ENCODE results near the gene TEF. TPM values are rescaled to one million over a fixed set of nuclear protein-coding genes. Genes with fewer than 3 reads are reported as not detected.

Gene TEF
- total RNA-seq, 1 donor from 2014 or later = 6.6 TPM

- Mint-ChIP-seq H3K36me3 (ENCODE audit: low read depth, unreplicated experiment) (no peaks in the 10 kb centered on the region), H3K27ac (ENCODE audit: unreplicated experiment) (no peak overlapping the region), H3K4me3 (ENCODE audit: unreplicated experiment) (no peak overlapping the region), H3K27me3 (ENCODE audit: unreplicated experiment) (peaks cover 2% of the 10 kb centered on the region), H3K9me3 (ENCODE audit: unreplicated experiment) (no peaks in the 10 kb centered on the region), H3K4me1 (ENCODE audit: unreplicated experiment) (no peaks in the 10 kb centered on the region)
- TF ChIP-seq CTCF (IDR thresholded peaks at IDR 0.05; ENCODE audit: unreplicated experiment) = no peak
- DNase-seq (ENCODE audit: low spot score) = no peak
These were observed 13.8 kb upstream of the TEF start for GRCh38 chr22:41367680-41368542.

GRCh38 chr22:41368543-41369423 lies 13.0 kb upstream of the TEF start:
- Mint-ChIP-seq H3K4me3 (ENCODE audit: unreplicated experiment) (no peak overlapping the region), H3K27me3 (ENCODE audit: unreplicated experiment) (peaks cover 2% of the 10 kb centered on the region), H3K4me1 (ENCODE audit: unreplicated experiment) (no peaks in the 10 kb centered on the region), H3K36me3 (ENCODE audit: low read depth, unreplicated experiment) (no peaks in the 10 kb centered on the region), H3K27ac (ENCODE audit: unreplicated experiment) (no peak overlapping the region), H3K9me3 (ENCODE audit: unreplicated experiment) (no peaks in the 10 kb centered on the region)
- no peak for TF ChIP-seq CTCF (IDR thresholded peaks at IDR 0.05; ENCODE audit: unreplicated experiment)
- DNase-seq (ENCODE audit: low spot score) = no peak

- H3K4me3 Mint-ChIP-seq (ENCODE audit: unreplicated experiment) = no peak overlapping the region
- no peak overlapping the region for H3K27ac Mint-ChIP-seq (ENCODE audit: unreplicated experiment)
- H3K9me3 Mint-ChIP-seq (ENCODE audit: unreplicated experiment) = no peaks in the 10 kb centered on the region
- DNase-seq (ENCODE audit: low spot score) = no peak
- no peaks in the 10 kb centered on the region for H3K4me1 Mint-ChIP-seq (ENCODE audit: unreplicated experiment)
- H3K36me3 Mint-ChIP-seq (ENCODE audit: low read depth, unreplicated experiment) = no peaks in the 10 kb centered on the region
- peaks cover 2% of the 10 kb centered on the region for H3K27me3 Mint-ChIP-seq (ENCODE audit: unreplicated experiment)
- TF ChIP-seq CTCF (IDR thresholded peaks at IDR 0.05; ENCODE audit: unreplicated experiment) = no peak
These were observed 12.4 kb upstream of the TEF start for GRCh38 chr22:41369424-41369745.

GRCh38 chr22:41369837-41370236 lies 11.9 kb upstream of the TEF start:
- Mint-ChIP-seq H3K36me3 (ENCODE audit: low read depth, unreplicated experiment) (no peaks in the 10 kb centered on the region), H3K27ac (ENCODE audit: unreplicated experiment) (no peak overlapping the region), H3K4me3 (ENCODE audit: unreplicated experiment) (no peak overlapping the region), H3K27me3 (ENCODE audit: unreplicated experiment) (peaks cover 2% of the 10 kb centered on the region), H3K9me3 (ENCODE audit: unreplicated experiment) (no peaks in the 10 kb centered on the region), H3K4me1 (ENCODE audit: unreplicated experiment) (no peaks in the 10 kb centered on the region)
- TF ChIP-seq CTCF (IDR thresholded peaks at IDR 0.05; ENCODE audit: unreplicated experiment) = no peak
- DNase-seq (ENCODE audit: low spot score) = no peak

- TF ChIP-seq CTCF (IDR thresholded peaks at IDR 0.05; ENCODE audit: unreplicated experiment) = no peak
- no peaks in the 10 kb centered on the region for H3K4me1 Mint-ChIP-seq (ENCODE audit: unreplicated experiment)
- H3K9me3 Mint-ChIP-seq (ENCODE audit: unreplicated experiment) = no peaks in the 10 kb centered on the region
- no peak overlapping the region for H3K4me3 Mint-ChIP-seq (ENCODE audit: unreplicated experiment)
- H3K36me3 Mint-ChIP-seq (ENCODE audit: low read depth, unreplicated experiment) = no peaks in the 10 kb centered on the region
- no peak for DNase-seq (ENCODE audit: low spot score)
- H3K27me3 Mint-ChIP-seq (ENCODE audit: unreplicated experiment) = no peaks in the 10 kb centered on the region
- no peak overlapping the region for H3K27ac Mint-ChIP-seq (ENCODE audit: unreplicated experiment)
These were observed 3.9 kb upstream of the TEF start for GRCh38 chr22:41377846-41378245.

Measured in endothelial cell (in vitro differentiated cells).